Panc1 (cell line): ENCODE measurements around the gene HELZ. TPM values are rescaled to one million over a fixed set of nuclear protein-coding genes. Genes with fewer than 3 reads are reported as not detected.

Experiments used
- ATAC-seq: fragments of 200-7000 bp; cut with Tn5 transposase; 2 replicates; pipeline ENCODE4 v1.9.1; 2020; ENCODE audit warnings: mild to moderate bottlenecking, moderate library complexity
- BruUV-seq: library from RNA; stranded (reverse); fragments of 400-500 nt; replicated peaks from 2 replicates; lab custom pipeline; 2021; lab: Mats Ljungman, UMichigan
- CTCF ChIA-PET: fragments of 300-600 bp; sonication (Branson Sonifier 250); formaldehyde crosslinking; loops from one replicate; lab custom pipeline; 2022; ENCODE audit warnings: antibody characterized with exemption; lab: Charles Lee
- POLR2A ChIA-PET: fragments of 300-600 bp; sonication (Branson Sonifier 250); formaldehyde crosslinking; loops from one replicate; lab custom pipeline; 2022; ENCODE audit warnings: antibody characterized with exemption; lab: Charles Lee
- DNase-seq: peaks from one replicate; pipeline ENCODE4 v3.0.0-alpha.2; 2010; ENCODE audit warnings: low read depth, low spot score
- H3K27ac ChIP-seq: 2 replicates; pipeline ENCODE4 v1.5.1; 2011; ENCODE audit warnings: mild to moderate bottlenecking, low read length, inconsistent platforms
- H3K27me3 ChIP-seq: fragments of 200-500 bp; sonication (Bioruptor generic); 2 replicates; pipeline ENCODE4 v1.6.0; 2014; ENCODE audit warnings: low read length, inconsistent platforms; ENCODE audit not compliant: control insufficient read depth, insufficient read depth
- H3K36me3 ChIP-seq: fragments of 200-500 bp; sonication (Bioruptor generic); 2 replicates; pipeline ENCODE4 v1.5.1; 2014; ENCODE audit warnings: inconsistent platforms, mild to moderate bottlenecking, low read length, moderate library complexity; ENCODE audit not compliant: control insufficient read depth, insufficient read depth
- H3K4me1 ChIP-seq: 2 replicates; pipeline ENCODE4 v1.5.1; 2011; ENCODE audit warnings: inconsistent platforms, mild to moderate bottlenecking, low read length, moderate library complexity; ENCODE audit not compliant: control insufficient read depth, insufficient read depth
- H3K4me3 ChIP-seq, 2 experiments: 2 replicates each; pipeline ENCODE4 v1.5.1; 2011 to 2012; ENCODE audit warnings: low read depth in 2 of 2, low read length in 2 of 2, mild to moderate bottlenecking in 2 of 2, inconsistent platforms in 1 of 2, moderate library complexity in 1 of 2
- H3K9me3 ChIP-seq: fragments of 200-500 bp; sonication (Bioruptor generic); 2 replicates; pipeline ENCODE4 v1.5.1; 2014; ENCODE audit warnings: low read depth, mild to moderate bottlenecking, inconsistent platforms, low read length, moderate library complexity; ENCODE audit not compliant: control insufficient read depth, insufficient read depth
- CTCF ChIP-seq: fragments of 450-650 bp; IDR thresholded peaks from 2 replicates; pipeline ENCODE4 v1.5.1; 2017; ENCODE audit warnings: mild to moderate bottlenecking
- POLR2AphosphoS5 ChIP-seq: IDR thresholded peaks from 2 replicates; pipeline ENCODE4 v1.6.1; 2012; ENCODE audit warnings: mild to moderate bottlenecking, low read depth, low read length, moderate library complexity
- REST ChIP-seq, 2 experiments: IDR thresholded peaks; 2 replicates each; pipeline ENCODE4 v1.6.1; 2011 to 2012; ENCODE audit warnings: low read depth in 2 of 2, control low read depth in 1 of 2, low read length in 1 of 2, mild to moderate bottlenecking in 1 of 2, moderate library complexity in 1 of 2; ENCODE audit not compliant: insufficient read depth in 1 of 2
- SIN3A ChIP-seq: IDR thresholded peaks from 2 replicates; pipeline ENCODE4 v1.6.1; 2012; ENCODE audit warnings: low read depth, mild to moderate bottlenecking, low read length, moderate library complexity, borderline replicate concordance; ENCODE audit not compliant: insufficient read depth
- TCF7L2 ChIP-seq: IDR thresholded peaks from 2 replicates; pipeline ENCODE4 v1.6.1; 2011; ENCODE audit warnings: mild to moderate bottlenecking, low read depth, low read length, inconsistent platforms
- in situ Hi-C: cut with HindIII; loops from 2 replicates; pipeline ENCODE4 v1.10.0; 2016; ENCODE audit warnings: low sequenced_read_pairs, low pct_unique_long_range_greater_than_20kb
- intact Hi-C: fragments of 100-400 bp; cut with micrococcal nuclease; formaldehyde crosslinking; loops from one replicate; pipeline ENCODE4 v1.10.0; 2022; ENCODE audit not compliant: unreplicated experiment
- total RNA-seq: library from RNA; stranded (reverse); gene quantifications from one replicate; pipeline ENCODE4 v1.2.1, GENCODE V29; 2021; ENCODE audit not compliant: unreplicated experiment

The HELZ gene
- total RNA-seq, 1 experiment from 2014 or later = 15.0 TPM

GRCh38 chr17:67212231-67212630, 32.8 kb downstream of the HELZ start:
- DNase-seq (no peak), ATAC-seq (no peak)
- BruUV-seq = no TSS peak
- TF ChIP-seq REST (IDR thresholded peaks at IDR 0.05; ENCODE audit: insufficient read depth in 1 of 2, low read depth in 2 of 2, low read length in 1 of 2) (no peak), TCF7L2 (no peak), POLR2AphosphoS5 (no peak)
- POLR2A ChIA-PET = interaction anchor here (0.6 kb wide), 1 partner anchor 49 kb away, joined by 3 read pairs; no protein-coding TSS in a partner anchor
- H3K27me3 ChIP-seq = no peaks in the 10 kb centered on the region
- intact Hi-C loops = no loop called here
- H3K4me1 ChIP-seq = no peaks in the 10 kb centered on the region
- in situ Hi-C loops = no loop called here
- H3K36me3 ChIP-seq = no peaks in the 10 kb centered on the region; the same call in 1 of the 2 replicates
- no peaks in the 10 kb centered on the region for H3K9me3 ChIP-seq
- CTCF ChIA-PET = no interaction called here
- H3K27ac ChIP-seq = no peak overlapping the region
- H3K4me3 ChIP-seq = no peak overlapping the region

- H3K4me1 ChIP-seq = no peaks in the 10 kb centered on the region
- H3K36me3 ChIP-seq = no peaks in the 10 kb centered on the region; the same call in 1 of the 2 replicates
- CTCF ChIA-PET = no interaction called here
- ATAC-seq (no peak), DNase-seq (no peak)
- TF ChIP-seq SIN3A (no peak), CTCF (no peak), REST (IDR thresholded peaks at IDR 0.05; ENCODE audit: insufficient read depth in 1 of 2, low read depth in 2 of 2, low read length in 1 of 2) (no peak), POLR2AphosphoS5 (no peak), TCF7L2 (no peak)
- no TSS peak for BruUV-seq
- in situ Hi-C loops (no loop called here), intact Hi-C loops (no loop called here)
- no peaks in the 10 kb centered on the region for H3K27me3 ChIP-seq
- no peak overlapping the region for H3K27ac ChIP-seq
- POLR2A ChIA-PET = no interaction called here
- H3K4me3 ChIP-seq = no peak overlapping the region
- H3K9me3 ChIP-seq = no peaks in the 10 kb centered on the region
Observed at GRCh38 chr17:67211742-67212141, 33.3 kb downstream of the HELZ start.
